ENCODE measurements around the gene PELI2. TPM values are rescaled to one million over a fixed set of nuclear protein-coding genes. Genes with fewer than 3 reads are reported as not detected.

Gene PELI2
- total RNA-seq, 1 experiment from 2014 or later, result 23.5 TPM

GRCh38 chr14:56339855-56340701 lies 221.9 kb downstream of the PELI2 start:
- Mint-ChIP-seq H3K9me3 (no peaks in the 10 kb centered on the region), H3K27me3 (ENCODE audit: low read depth) (no peaks in the 10 kb centered on the region), H3K4me3 (no peak overlapping the region), H3K4me1 (no peaks in the 10 kb centered on the region), H3K27ac (no peak overlapping the region), H3K36me3 (no peaks in the 10 kb centered on the region)
- DNase-seq (ENCODE audit: low spot score), result peak; percentile 66
- no peak for TF ChIP-seq TCF7 (CRISPR knock-in tag; IDR thresholded peaks at IDR 0.05; ENCODE audit: low read depth)
- peak; percentile 27; the same call in 1 of the 2 replicates for TF ChIP-seq CTCF (IDR thresholded peaks at IDR 0.05)
- no peak for TF ChIP-seq MXD4 (CRISPR knock-in tag; IDR thresholded peaks at IDR 0.05; ENCODE audit: borderline replicate concordance)
- 0 out of 2 replicates have a peak, but pooled peaks have one; percentile 50 for TF ChIP-seq NFE2L1 (CRISPR knock-in tag; IDR thresholded peaks at IDR 0.05)
- ChIA-PET POLR2A (interaction anchor here (1.0 kb wide), 1 partner anchor 53 kb away, joined by 3 read pairs; no protein-coding TSS in a partner anchor), CTCF (interaction anchor here (0.6 to 1.8 kb wide), 26 partner anchors 10 to 650 kb away, joined by 3 to 10 read pairs (median 4); no protein-coding TSS in a partner anchor)
- ATAC-seq, result peak; percentile 89

- Mint-ChIP-seq H3K36me3 (no peaks in the 10 kb centered on the region), H3K4me3 (no peak overlapping the region), H3K9me3 (no peaks in the 10 kb centered on the region), H3K27ac (no peak overlapping the region), H3K27me3 (ENCODE audit: low read depth) (no peaks in the 10 kb centered on the region), H3K4me1 (no peaks in the 10 kb centered on the region)
- no peak for TF ChIP-seq HMGXB4 (CRISPR knock-in tag; IDR thresholded peaks at IDR 0.05)
- no peak for TF ChIP-seq ERG (CRISPR knock-in tag; IDR thresholded peaks at IDR 0.05)
- no peak for TF ChIP-seq ATF3 (CRISPR knock-in tag; conservative IDR thresholded peaks at IDR 0.05)
- TF ChIP-seq ZNF232 (CRISPR knock-in tag; IDR thresholded peaks at IDR 0.05), result no peak
- TF ChIP-seq MLX (CRISPR knock-in tag; IDR thresholded peaks at IDR 0.05), result no peak
- no peak for TF ChIP-seq GRHL2 (CRISPR knock-in tag; IDR thresholded peaks at IDR 0.05; ENCODE audit: insufficient replicate concordance, severe bottlenecking)
- TF ChIP-seq IRF1 (CRISPR knock-in tag; IDR thresholded peaks at IDR 0.05), result no peak
- no peak for TF ChIP-seq ZNF423 (CRISPR knock-in tag; IDR thresholded peaks at IDR 0.05)
- no peak for TF ChIP-seq ETV6 (CRISPR knock-in tag; IDR thresholded peaks at IDR 0.05)
- TF ChIP-seq USF2 (CRISPR knock-in tag; IDR thresholded peaks at IDR 0.05), result no peak
- TF ChIP-seq ZNF416 (CRISPR knock-in tag; IDR thresholded peaks at IDR 0.05), result no peak
- no peak for TF ChIP-seq TP53 (CRISPR knock-in tag; IDR thresholded peaks at IDR 0.05)
- no peak for TF ChIP-seq TEAD1 (CRISPR knock-in tag; IDR thresholded peaks at IDR 0.05)
- ChIA-PET CTCF (interaction anchor here (0.8 to 1.8 kb wide), 9 partner anchors 11 to 634 kb away, joined by 3 to 10 read pairs (median 5); no protein-coding TSS in a partner anchor), POLR2A (no interaction called here)
- ATAC-seq (no peak), DNase-seq (ENCODE audit: low spot score) (no peak)
These were observed 222.7 kb downstream of the PELI2 start for GRCh38 chr14:56340932-56341331.

All from WTC11 (cell line).